SW480 (cell line): ENCODE measurements around the gene LIPN.

Experiments
- DNase-seq: peaks from one replicate; pipeline ENCODE4 v3.0.0-alpha.2; 2016; ENCODE audit warnings: low spot score

The LIPN gene

GRCh38 chr10:88786032-88786770, 26.4 kb downstream of the LIPN start:
- DNase-seq = no peak

GRCh38 chr10:88787463-88787862, 27.6 kb downstream of the LIPN start:
- DNase-seq = no peak

DNA sequence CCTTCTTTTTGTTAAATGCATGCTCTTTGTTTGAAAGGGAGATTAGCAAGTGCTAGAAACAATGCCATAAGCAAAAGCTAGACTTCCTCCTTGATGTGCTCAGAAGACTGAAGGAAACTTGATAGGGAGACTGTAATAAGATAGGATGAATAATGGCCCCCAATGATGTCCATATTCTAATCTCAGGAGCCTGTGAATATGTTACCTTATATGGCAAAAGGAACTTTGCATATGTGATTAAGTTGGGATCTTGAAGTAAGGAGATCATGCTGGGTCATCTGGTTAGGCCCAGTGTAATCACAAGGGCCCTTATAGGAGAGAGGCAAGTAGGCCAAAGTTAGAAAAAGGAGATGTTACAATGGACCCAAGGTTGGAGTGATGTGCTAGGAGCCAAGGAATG, 29.1 kb downstream of the LIPN start:
- DNase-seq = no peak

DNA sequence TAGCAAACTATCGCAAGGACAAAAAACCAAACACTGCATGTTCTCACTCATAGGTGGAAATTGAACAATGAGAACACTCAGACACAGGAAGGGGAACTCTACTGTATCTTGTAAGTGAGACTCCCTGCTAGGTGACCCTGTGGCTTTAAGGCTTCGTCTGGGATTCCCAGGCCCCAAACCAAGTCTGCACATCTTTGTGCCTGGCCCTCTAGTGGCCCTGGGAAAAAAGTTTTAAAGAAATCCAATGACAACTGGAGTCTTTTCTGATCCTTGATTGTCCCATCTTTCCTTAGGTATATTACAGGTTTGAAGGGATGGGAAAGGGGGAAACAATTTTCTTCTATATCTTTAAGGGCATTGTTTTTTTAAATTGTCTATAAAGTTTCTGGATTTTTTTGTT, 32.1 kb downstream of the LIPN start:
- DNase-seq = peak; percentile 25

DNA sequence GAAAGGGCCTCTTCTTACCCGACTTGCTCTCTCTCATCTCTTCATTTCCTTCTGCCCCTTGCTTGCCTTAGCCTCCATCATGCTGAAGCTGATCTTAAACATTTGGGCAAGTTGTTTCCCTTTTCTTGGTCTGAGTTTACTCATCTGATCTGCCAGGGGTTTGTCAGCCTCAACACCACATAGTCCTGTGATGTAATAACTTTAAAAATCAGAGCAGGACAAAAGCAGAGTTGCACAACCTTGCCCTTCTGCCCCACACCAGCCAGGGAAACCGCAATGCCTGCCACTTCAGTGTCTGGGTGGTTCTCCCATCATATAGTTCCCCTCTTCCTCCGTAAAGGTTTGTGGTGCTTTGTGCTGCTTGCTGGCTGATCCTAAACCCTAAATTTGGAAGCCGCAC, 32.8 kb downstream of the LIPN start:
- peak; percentile 63 for DNase-seq

DNA sequence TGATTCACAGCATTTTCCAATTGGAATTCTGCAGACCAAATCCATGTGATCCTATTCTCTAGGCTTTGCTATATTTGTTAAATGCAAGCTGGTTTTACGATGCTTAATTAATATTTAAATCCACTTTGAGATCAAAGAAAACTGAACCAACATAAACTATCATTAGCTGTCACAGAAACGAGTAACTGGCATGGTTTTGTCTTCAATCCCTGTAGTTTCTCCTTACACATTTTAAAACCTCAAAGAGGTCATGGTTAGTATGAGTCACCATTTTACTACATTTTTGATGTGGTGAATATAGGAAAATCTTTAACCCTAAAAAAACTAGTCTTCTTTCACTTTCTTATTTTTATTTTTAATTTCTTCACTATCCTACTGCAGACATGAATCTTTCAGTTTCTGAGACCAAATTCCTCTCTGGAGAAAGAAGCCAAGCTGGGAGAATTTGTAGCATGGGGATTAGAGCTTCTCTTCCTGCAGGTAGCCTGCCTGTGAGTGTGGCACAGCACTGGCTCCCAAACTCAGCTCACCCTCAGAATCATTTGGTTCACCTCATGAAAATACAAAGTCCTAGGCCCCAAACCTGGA, 34.0 kb downstream of the LIPN start:
- peak; percentile 88 for DNase-seq

GRCh38 chr10:88794731-88795130, 34.9 kb downstream of the LIPN start:
- DNase-seq = no peak

DNA sequence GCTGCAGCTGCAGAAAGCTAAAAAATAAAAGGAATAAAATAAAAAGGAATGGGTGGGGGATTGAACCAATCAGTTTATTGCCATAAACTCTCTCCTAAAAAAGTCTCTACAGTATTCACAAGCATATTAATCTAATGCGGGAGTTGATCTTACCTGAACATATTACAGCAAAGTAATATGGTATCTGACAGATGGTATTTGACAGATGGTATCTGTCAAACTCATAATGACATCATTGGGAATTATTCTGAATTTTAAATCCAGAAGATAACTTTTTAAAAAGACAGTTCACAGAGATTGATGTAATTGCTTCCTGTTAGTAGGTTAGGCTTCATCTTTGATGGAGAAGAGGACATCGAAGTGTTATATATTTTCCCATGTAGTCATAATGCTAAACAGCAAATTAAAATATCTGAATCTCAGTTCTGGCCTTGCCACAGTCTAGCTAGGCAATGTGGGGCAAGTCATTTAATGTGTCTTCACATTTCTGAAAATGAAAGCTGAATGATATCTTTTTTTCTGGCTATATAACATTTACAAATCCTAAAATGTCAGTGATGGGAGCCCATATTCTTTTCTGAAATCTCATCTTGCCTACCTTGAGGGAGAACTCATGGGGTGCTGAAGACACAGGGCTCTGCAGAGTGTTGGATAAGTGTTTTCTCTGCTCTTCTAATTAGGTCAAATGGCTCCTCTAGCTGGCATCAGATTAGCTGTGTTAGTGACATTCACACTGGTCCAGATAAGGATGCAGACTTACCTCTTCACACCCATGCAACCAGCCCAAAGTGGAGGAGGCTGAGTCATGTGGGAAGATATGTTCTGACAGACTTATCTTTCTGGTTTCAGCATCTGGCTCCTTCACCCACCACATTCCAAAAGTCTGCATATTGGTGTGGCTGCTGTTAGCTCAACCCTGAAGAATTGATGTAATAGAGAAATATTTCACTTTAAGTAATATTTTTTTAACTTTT, 40.6 kb downstream of the LIPN start:
- no peak for DNase-seq

DNA sequence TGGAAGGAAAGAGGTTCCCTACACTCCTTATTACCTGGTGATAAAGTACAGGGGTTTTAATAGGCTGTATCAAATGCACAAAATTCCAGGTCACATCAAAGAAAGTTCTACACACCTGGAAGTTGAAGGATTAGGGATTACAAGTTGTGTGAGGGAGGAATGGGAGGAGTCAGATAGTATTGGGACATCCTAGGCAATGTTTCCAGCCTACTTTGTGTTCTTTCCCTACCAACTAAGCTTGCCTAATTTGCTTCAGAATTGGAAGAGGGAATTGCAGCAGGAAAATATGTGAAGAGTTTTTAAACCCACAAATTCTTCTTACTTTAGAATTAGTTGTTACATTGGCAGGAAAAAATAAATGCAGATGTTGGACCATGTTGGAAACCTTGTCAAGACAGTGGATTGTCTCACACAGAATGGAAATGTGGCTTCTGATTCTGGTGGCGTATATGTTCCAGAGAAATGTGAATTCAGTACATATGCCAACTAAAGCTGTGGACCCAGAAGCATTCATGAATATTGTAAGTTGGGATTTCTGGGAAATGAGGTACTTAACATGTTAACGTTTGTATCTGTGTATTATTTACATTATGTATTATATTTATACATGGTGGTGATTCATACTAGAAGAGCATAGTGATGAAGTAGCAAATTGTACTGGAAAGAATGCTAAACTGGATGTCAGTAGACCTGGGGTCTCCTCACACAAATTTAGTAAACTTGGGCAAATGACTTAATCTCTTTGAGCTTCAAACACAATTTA, 42.9 kb downstream of the LIPN start, which contains the start of gene LIPM:
TSS of gene LIPM (plus strand) at position 208 of the 763 bp plus-strand sequence. CDS start at position 375, 167 bp downstream.
- no peak for DNase-seq

DNA sequence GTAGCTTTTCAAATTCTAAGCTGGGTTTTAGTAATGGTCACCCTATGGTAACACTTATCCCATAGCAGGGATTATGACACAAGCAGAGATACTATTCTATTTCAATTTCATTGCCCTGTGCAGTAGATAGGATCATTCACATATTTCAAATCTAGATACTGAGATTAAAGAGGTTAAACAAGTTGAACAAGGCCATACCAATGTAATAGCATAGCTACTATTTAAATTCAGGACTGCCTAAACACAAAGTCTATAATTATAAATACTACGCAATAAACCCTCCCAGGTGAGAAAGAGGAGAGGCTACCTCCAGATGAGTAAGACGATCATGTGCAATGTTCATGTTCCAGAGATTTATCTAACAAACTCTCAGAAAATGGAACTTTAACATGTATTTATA, 43.8 kb downstream of the LIPN start:
- no peak for DNase-seq

- DNase-seq = no peak
Observed at GRCh38 chr10:88804083-88804812, 44.4 kb downstream of the LIPN start.

DNA sequence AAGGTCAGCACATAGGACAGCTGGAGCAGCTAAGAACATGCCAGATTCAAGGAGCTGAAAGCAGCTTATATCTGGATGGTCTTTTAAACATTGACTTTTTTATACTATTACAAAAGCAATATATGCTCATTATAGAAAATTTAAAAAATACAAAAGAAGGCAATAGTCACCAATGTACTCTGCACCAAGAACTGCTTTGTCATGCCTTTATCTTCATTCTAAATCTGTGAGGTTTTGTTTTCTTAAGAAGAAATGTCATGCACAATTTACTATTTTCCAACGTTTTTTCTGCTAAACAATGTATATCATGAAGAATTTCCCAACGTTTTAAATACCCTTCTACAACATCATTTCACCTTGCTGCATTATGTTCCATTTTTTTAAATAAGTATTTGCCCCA, 45.5 kb downstream of the LIPN start:
- no peak for DNase-seq

DNA sequence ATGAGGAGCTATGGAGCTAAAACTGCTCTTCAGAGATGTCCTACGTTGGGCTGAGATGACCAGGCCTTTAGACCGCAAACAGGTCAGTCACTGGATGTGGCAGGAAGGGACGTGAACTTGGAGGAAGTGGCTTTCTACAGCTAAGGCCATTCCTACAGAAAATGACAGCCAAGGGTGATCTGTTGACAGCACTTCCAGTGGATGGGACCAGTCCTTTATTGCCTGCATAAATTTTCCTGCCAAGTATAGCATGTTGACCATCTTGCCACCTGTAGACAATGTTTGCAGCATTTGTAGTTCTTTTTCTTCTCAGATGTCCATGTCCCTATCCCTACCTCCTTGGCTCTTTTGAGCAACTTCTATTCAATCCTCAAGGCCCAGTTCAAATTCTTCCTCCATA, 46.1 kb downstream of the LIPN start:
- DNase-seq = no peak

- no peak for DNase-seq
Observed at GRCh38 chr10:88809621-88810020, 49.8 kb downstream of the LIPN start.

GRCh38 chr10:88810196-88810961, 50.6 kb downstream of the LIPN start:
- peak; percentile 72 for DNase-seq

- no peak for DNase-seq
Observed at GRCh38 chr10:88813200-88813599, 53.4 kb downstream of the LIPN start.

DNA sequence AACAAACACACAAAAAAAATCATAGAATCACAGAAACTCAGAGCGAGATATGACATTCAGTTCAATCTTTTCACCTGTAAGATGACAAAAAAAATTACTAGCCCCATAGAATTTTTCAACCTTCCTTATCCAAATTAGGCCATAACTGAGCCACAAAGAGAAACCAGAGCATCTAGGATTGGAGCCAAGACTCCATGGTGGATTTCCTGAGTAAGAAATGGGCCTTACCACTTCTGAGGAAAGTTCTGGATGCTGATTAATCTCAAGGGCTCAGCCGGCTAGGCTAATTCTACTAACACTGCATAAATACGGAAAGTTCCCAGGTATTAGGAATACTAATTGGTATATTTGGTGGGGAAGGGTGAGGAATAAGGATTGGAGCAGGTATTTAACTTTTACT, 59.5 kb downstream of the LIPN start:
- DNase-seq = no peak

GRCh38 chr10:88820748-88821401, 61.1 kb downstream of the LIPN start:
- no peak for DNase-seq

DNA sequence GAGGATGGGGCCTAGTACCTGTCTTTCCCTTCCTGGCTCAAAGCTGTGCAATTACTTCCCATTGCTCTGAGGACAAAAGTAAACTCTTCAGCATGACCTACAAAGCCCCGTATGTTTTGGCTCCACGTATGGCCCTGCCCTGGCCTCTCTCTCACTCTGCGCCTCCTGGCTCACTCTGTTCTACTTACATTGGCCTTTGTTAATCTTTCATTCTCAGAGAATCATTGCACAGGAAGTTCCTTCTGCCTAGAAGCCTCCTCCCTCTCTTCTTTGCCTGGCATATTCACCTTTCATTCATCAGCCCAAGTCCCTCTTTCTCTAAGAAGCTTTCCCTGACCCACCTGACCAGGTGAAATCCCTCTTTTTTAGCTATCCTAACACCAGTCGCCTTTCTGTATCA, 66.6 kb downstream of the LIPN start:
- DNase-seq = no peak

DNA sequence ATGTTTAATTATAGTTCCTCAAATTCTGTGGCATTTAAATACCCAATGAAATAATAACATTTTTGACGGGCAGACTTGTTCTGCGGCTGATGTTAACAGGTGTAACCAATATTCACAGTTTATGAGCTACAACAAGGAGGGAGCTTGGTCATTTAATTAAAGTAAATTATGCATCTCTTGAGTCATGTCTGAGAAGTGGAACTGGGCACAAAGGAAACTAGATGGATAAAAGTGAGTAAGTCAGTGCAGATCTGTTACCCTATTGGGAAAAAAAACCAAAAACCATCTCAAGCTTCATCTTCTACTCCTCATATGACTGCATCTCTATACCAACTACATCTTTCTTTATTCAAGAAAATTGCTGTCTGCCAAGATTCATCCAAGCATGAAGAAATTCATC, 67.9 kb downstream of the LIPN start:
- no peak for DNase-seq
